Measurements from ENCODE around the gene TAB3.

Gene TAB3

DNA sequence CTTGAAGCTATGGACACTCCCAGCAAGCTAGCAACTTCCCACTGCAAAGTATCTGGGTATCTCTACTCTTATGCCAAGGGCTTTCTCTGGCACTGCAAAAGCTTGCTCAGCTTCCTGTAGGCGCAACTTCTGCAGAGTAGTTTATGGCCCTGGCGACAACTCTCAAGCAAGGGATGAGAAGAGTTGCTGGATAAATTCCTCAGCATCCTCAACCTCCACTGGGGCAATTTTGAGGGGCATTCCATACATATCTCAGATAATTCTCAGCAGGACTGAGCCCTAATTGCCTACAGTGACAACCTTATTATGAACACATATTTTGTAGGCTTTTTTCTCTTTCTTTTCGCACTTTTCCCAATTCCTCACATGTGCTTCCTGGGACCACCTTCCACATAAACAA is 31.2 kb upstream of the TAB3 start:
- no peak for DNase-seq (ENCODE audit: low read depth)
- no peak overlapping the region for H3K4me3 ChIP-seq (ENCODE audit: low read depth, low read length)
- TF ChIP-seq, protein P1, sequence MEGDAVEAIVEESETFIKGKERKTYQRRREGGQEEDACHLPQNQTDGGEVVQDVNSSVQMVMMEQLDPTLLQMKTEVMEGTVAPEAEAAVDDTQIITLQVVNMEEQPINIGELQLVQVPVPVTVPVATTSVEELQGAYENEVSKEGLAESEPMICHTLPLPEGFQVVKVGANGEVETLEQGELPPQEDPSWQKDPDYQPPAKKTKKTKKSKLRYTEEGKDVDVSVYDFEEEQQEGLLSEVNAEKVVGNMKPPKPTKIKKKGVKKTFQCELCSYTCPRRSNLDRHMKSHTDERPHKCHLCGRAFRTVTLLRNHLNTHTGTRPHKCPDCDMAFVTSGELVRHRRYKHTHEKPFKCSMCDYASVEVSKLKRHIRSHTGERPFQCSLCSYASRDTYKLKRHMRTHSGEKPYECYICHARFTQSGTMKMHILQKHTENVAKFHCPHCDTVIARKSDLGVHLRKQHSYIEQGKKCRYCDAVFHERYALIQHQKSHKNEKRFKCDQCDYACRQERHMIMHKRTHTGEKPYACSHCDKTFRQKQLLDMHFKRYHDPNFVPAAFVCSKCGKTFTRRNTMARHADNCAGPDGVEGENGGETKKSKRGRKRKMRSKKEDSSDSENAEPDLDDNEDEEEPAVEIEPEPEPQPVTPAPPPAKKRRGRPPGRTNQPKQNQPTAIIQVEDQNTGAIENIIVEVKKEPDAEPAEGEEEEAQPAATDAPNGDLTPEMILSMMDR (IDR thresholded peaks at IDR 0.05; ENCODE audit: insufficient read depth, low read depth, low read length, missing control alignments): no peak

DNA sequence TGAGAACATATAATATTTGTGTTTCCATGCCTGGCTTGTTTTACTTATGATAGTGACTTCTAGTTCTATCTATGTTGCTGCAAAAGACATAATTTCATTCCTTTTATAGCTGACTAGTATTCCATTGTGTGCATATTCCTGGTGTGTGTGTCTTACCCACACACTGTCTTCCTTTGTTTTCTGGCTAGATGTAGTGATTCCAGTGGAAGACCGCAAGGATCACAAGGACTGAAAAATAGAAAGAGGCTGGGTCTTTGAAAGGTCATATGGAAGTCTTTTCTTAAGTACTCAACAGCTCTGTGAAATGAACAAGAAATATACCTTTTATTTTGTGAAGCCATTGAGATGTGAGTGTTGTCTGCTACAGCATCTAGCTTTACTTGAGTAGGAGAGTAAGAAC is 29.4 kb upstream of the TAB3 start:
- TF ChIP-seq, protein P1 (IDR thresholded peaks at IDR 0.05; ENCODE audit: insufficient read depth, low read depth, low read length, missing control alignments): no peak
- no peak overlapping the region for H3K4me3 ChIP-seq (ENCODE audit: low read depth, low read length)
- DNase-seq (ENCODE audit: low read depth): no peak

DNA sequence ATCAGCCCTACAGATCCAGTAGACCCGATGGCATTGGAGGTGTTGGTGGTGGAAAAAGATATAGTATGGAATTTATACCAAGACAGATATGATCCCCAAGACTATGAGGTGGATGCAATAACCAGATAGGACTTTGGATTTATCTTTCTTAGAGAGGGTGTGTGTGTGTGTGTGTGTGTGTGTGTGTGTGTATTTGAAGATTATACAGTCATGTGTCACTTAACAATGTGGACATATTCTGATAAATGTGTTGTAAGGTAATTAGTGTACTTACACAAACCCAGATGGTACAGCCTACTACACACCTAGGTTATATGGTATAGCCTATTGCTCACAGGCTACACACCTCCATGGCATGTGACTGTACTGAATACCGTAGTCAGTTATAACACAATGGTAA is 24.4 kb upstream of the TAB3 start:
- no peak for DNase-seq (ENCODE audit: low read depth)
- TF ChIP-seq, protein P1 (IDR thresholded peaks at IDR 0.05; ENCODE audit: insufficient read depth, low read depth, low read length, missing control alignments): no peak
- no peak overlapping the region for H3K4me3 ChIP-seq (ENCODE audit: low read depth, low read length)

DNA sequence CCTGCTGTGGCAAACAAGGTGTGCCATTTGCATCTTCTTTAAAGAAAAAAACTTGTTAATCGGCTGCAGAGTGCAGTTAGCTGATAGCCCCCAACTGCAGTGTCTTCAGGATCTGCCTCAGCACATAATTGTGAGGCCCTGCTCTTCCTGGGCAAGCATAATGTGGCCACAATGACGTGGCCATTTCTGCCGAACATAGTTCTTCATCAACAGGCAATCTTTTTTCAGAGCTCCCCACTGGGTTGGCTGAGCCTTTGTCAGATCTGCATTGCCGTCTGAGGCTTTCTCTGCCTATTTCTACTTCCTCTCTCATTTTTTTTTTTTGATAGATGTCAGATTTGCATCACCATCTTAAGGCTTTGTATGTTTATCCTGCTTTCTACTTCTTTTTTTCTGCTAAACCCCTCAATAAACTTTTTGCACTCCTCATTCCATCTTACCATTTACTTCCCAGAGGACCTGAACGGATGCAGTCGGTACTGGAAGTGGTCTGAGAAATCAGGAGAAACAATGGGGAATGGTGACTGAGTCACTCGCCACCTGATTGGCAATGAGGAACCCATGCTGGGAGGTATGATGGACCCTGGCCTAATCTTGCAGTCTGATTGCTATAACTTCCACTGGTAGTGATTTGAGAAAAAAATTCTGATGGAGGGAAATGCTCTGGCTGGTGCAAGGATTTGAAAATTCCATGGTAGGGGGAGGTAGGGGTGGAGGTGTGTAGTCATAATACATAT is 21.2 kb upstream of the TAB3 start:
- TF ChIP-seq, protein P1 (IDR thresholded peaks at IDR 0.05; ENCODE audit: insufficient read depth, low read depth, low read length, missing control alignments): no peak
- no peak overlapping the region for H3K4me3 ChIP-seq (ENCODE audit: low read depth, low read length)
- DNase-seq (ENCODE audit: low read depth): no peak

DNA sequence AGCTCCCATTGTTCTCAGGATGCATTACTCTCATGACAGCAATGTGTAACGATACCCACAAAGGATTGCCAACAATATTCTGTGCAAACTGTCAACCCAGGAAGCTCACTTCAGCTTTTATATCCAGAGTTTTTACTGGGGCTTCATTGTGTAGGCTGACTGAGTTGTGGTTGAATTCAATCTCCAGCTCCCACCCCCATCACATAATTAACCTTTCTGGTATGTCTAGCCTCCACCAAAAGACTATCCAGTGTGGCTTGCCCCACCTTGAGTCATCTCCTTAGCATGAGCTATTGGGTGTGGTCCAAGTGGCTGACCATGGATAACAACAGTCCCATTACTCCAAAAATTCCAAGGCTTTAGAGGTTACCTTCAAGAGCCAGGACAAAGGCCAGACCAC is 17.7 kb upstream of the TAB3 start:
- no peak for DNase-seq (ENCODE audit: low read depth)
- TF ChIP-seq, protein P1 (IDR thresholded peaks at IDR 0.05; ENCODE audit: insufficient read depth, low read depth, low read length, missing control alignments): no peak
- H3K4me3 ChIP-seq (ENCODE audit: low read depth, low read length): no peak overlapping the region

- no peak for DNase-seq (ENCODE audit: low read depth)
- TF ChIP-seq, protein P1 (IDR thresholded peaks at IDR 0.05; ENCODE audit: insufficient read depth, low read depth, low read length, missing control alignments): no peak
These were observed 16.3 kb upstream of the TAB3 start for GRCh38 chrX:30905321-30905720.

GRCh38 chrX:30904632-30905031 is 15.6 kb upstream of the TAB3 start:
- TF ChIP-seq, protein P1 (IDR thresholded peaks at IDR 0.05; ENCODE audit: insufficient read depth, low read depth, low read length, missing control alignments): no peak
- DNase-seq (ENCODE audit: low read depth): no peak
- H3K4me3 ChIP-seq (ENCODE audit: low read depth, low read length): no peak overlapping the region

More at GRCh38 chrX:30905321-30905720, 16.3 kb upstream of the TAB3 start:
- H3K4me3 ChIP-seq (ENCODE audit: low read depth, low read length): no peak overlapping the region
